ENCODE measurements around the gene BTN1A1.
"Not testable (repeated sequence)": the region's sequence is repeated elsewhere in the genome, so short reads cannot be mapped to it uniquely, and the experiment has no call there.

BTN1A1 gene

GRCh38 chr6:26500102-26500501, at the start of gene BTN1A1:
Gene BTN1A1 (plus strand): TSS chr6:26500303. CDS start chr6:26501287, 984 bp downstream.
- no peak for DNase-seq (ENCODE audit: low spot score)

- DNase-seq (ENCODE audit: low spot score): no peak
These were observed 47.4 kb upstream of the BTN1A1 start for GRCh38 chr6:26452631-26453235.

- DNase-seq (ENCODE audit: low spot score): no peak
These were observed 45.5 kb upstream of the BTN1A1 start for GRCh38 chr6:26454631-26455030.

- no peak for DNase-seq (ENCODE audit: low spot score)
These were observed 44.6 kb upstream of the BTN1A1 start for GRCh38 chr6:26455357-26455970.

GRCh38 chr6:26457264-26457805, 42.8 kb upstream of the BTN1A1 start:
- no peak for DNase-seq (ENCODE audit: low spot score)

GRCh38 chr6:26457806-26458688, 42.1 kb upstream of the BTN1A1 start, which contains the start of gene BTN2A1:
Gene BTN2A1 (plus strand): TSS chr6:26457955. CDS start chr6:26458637, 682 bp downstream.
- peak; percentile 84 for DNase-seq (ENCODE audit: low spot score)

- DNase-seq (ENCODE audit: low spot score): no peak
These were observed 40.9 kb upstream of the BTN1A1 start for GRCh38 chr6:26459023-26459810.

GRCh38 chr6:26461353-26461752, 38.8 kb upstream of the BTN1A1 start:
- not testable (repeated sequence) for DNase-seq (ENCODE audit: low spot score)

- DNase-seq (ENCODE audit: low spot score): no peak
These were observed 36.1 kb upstream of the BTN1A1 start for GRCh38 chr6:26464014-26464413.

GRCh38 chr6:26464416-26465131, 35.5 kb upstream of the BTN1A1 start:
- DNase-seq (ENCODE audit: low spot score): no peak

- no peak for DNase-seq (ENCODE audit: low spot score)
These were observed 34.3 kb upstream of the BTN1A1 start for GRCh38 chr6:26465776-26466175.

- no peak for DNase-seq (ENCODE audit: low spot score)
These were observed 31.3 kb upstream of the BTN1A1 start for GRCh38 chr6:26468829-26469228.

- DNase-seq (ENCODE audit: low spot score): no peak
These were observed 29.5 kb upstream of the BTN1A1 start for GRCh38 chr6:26470643-26471042.

- DNase-seq (ENCODE audit: low spot score): no peak
These were observed 28.1 kb upstream of the BTN1A1 start for GRCh38 chr6:26471970-26472369.

- DNase-seq (ENCODE audit: low spot score): no peak
These were observed 27.4 kb upstream of the BTN1A1 start for GRCh38 chr6:26472549-26473290.

GRCh38 chr6:26473429-26473757, 26.7 kb upstream of the BTN1A1 start:
- no peak for DNase-seq (ENCODE audit: low spot score)

GRCh38 chr6:26473758-26474438, 26.2 kb upstream of the BTN1A1 start:
- peak; percentile 92 for DNase-seq (ENCODE audit: low spot score)

GRCh38 chr6:26474439-26474881, 25.6 kb upstream of the BTN1A1 start:
- DNase-seq (ENCODE audit: low spot score): no peak

GRCh38 chr6:26475823-26476729, 24.0 kb upstream of the BTN1A1 start:
- DNase-seq (ENCODE audit: low spot score): no peak
